ENCODE data around the gene MMP21.

The MMP21 gene

GRCh38 chr10:125802131-125802530 lies 26.5 kb upstream of the MMP21 start:
- Histone ChIP-seq H4K20me1 (ENCODE audit: insufficient read depth, low read length) (no peaks in the 10 kb centered on the region), H3K4me2 (ENCODE audit: low read length) (no peak overlapping the region), H3K79me2 (ENCODE audit: low read length) (no peaks in the 10 kb centered on the region), H3K27me3 (ENCODE audit: low read depth, low read length) (no peaks in the 10 kb centered on the region), H3K4me3 (ENCODE audit: low read length) (no peak overlapping the region), H3K4me1 (ENCODE audit: low read length) (no peaks in the 10 kb centered on the region), H3K36me3 (replicated peaks; ENCODE audit: low read depth, low read length) (peaks cover 3% of the 10 kb centered on the region), H2AFZ (ENCODE audit: low read depth, low read length) (no peak overlapping the region), H3K9me3 (ENCODE audit: insufficient read depth, low read length) (no peaks in the 10 kb centered on the region), H3K9ac (ENCODE audit: low read length) (no peak overlapping the region), H3K27ac (ENCODE audit: low read length) (no peak overlapping the region)
- TF ChIP-seq, protein P1, sequence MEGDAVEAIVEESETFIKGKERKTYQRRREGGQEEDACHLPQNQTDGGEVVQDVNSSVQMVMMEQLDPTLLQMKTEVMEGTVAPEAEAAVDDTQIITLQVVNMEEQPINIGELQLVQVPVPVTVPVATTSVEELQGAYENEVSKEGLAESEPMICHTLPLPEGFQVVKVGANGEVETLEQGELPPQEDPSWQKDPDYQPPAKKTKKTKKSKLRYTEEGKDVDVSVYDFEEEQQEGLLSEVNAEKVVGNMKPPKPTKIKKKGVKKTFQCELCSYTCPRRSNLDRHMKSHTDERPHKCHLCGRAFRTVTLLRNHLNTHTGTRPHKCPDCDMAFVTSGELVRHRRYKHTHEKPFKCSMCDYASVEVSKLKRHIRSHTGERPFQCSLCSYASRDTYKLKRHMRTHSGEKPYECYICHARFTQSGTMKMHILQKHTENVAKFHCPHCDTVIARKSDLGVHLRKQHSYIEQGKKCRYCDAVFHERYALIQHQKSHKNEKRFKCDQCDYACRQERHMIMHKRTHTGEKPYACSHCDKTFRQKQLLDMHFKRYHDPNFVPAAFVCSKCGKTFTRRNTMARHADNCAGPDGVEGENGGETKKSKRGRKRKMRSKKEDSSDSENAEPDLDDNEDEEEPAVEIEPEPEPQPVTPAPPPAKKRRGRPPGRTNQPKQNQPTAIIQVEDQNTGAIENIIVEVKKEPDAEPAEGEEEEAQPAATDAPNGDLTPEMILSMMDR (IDR thresholded peaks at IDR 0.05; ENCODE audit: low read depth, low read length), result no peak
- no peak for TF ChIP-seq EZH2phosphoT487 (IDR thresholded peaks at IDR 0.05; ENCODE audit: low read depth)

- H3K36me3 ChIP-seq (replicated peaks; ENCODE audit: low read depth, low read length), result peaks cover 3% of the 10 kb centered on the region
- H3K4me3 ChIP-seq (ENCODE audit: low read length), result no peak overlapping the region
- TF ChIP-seq EZH2phosphoT487 (IDR thresholded peaks at IDR 0.05; ENCODE audit: low read depth), result no peak
Observed at GRCh38 chr10:125801574-125801973, 26.0 kb upstream of the MMP21 start.

GRCh38 chr10:125799451-125800182 lies 24.0 kb upstream of the MMP21 start:
- no peak overlapping the region for H3K4me3 ChIP-seq (ENCODE audit: low read length)
- no peaks in the 10 kb centered on the region for H3K9me3 ChIP-seq (ENCODE audit: insufficient read depth, low read length)
- H3K36me3 ChIP-seq (replicated peaks; ENCODE audit: low read depth, low read length), result no peaks in the 10 kb centered on the region
- H3K4me2 ChIP-seq (ENCODE audit: low read length), result no peak overlapping the region
- no peaks in the 10 kb centered on the region for H4K20me1 ChIP-seq (ENCODE audit: insufficient read depth, low read length)
- no peak overlapping the region for H3K27ac ChIP-seq (ENCODE audit: low read length)
- no peak for TF ChIP-seq EZH2phosphoT487 (IDR thresholded peaks at IDR 0.05; ENCODE audit: low read depth)
- TF ChIP-seq, protein P1 (IDR thresholded peaks at IDR 0.05; ENCODE audit: low read depth, low read length), result no peak
- no peak overlapping the region for H2AFZ ChIP-seq (ENCODE audit: low read depth, low read length)
- no peaks in the 10 kb centered on the region for H3K4me1 ChIP-seq (ENCODE audit: low read length)
- H3K79me2 ChIP-seq (ENCODE audit: low read length), result no peaks in the 10 kb centered on the region
- H3K9ac ChIP-seq (ENCODE audit: low read length), result no peak overlapping the region
- no peaks in the 10 kb centered on the region for H3K27me3 ChIP-seq (ENCODE audit: low read depth, low read length)

More at GRCh38 chr10:125801574-125801973, 26.0 kb upstream of the MMP21 start:
- Histone ChIP-seq H3K4me2 (ENCODE audit: low read length) (no peak overlapping the region), H3K9ac (ENCODE audit: low read length) (no peak overlapping the region), H2AFZ (ENCODE audit: low read depth, low read length) (no peak overlapping the region), H3K27ac (ENCODE audit: low read length) (no peak overlapping the region), H4K20me1 (ENCODE audit: insufficient read depth, low read length) (no peaks in the 10 kb centered on the region), H3K79me2 (ENCODE audit: low read length) (no peaks in the 10 kb centered on the region), H3K9me3 (ENCODE audit: insufficient read depth, low read length) (no peaks in the 10 kb centered on the region), H3K27me3 (ENCODE audit: low read depth, low read length) (no peaks in the 10 kb centered on the region), H3K4me1 (ENCODE audit: low read length) (no peaks in the 10 kb centered on the region)

DNA sequence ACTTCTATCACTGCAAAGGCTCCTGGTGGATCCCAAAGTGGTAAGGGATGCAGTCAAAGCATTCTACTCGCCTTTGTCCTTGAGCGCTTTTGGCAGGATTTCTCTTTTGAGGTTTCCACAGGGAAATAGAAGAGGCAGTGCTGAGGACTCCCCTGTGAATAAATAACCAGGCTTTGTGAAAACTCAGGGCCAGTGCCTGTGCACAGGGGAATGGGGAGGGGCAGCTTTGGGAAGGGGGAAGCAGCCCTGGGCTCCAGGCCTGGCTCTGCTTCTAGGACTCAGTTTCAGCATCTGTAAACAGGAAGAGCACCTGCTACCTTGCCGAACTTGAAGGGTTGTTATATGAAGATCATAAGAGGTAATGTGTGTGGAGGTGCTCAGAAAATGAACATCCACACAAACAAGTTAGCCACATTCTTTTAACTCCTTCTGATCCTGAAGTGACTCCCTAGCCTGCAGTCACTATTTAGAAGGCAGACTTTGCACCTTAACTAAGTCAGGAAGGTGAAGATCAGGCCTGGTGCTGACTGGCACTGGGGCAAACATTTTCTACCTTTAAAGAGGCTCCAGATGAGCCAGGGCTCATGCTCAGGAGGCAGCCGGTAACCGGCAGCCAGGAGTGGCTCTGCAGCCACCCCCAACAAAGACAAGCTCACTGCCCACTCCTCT lies 22.5 kb upstream of the MMP21 start:
- Histone ChIP-seq H3K9me3 (ENCODE audit: insufficient read depth, low read length) (no peaks in the 10 kb centered on the region), H2AFZ (ENCODE audit: low read depth, low read length) (no peak overlapping the region), H3K27me3 (ENCODE audit: low read depth, low read length) (no peaks in the 10 kb centered on the region), H3K79me2 (ENCODE audit: low read length) (no peaks in the 10 kb centered on the region), H3K36me3 (replicated peaks; ENCODE audit: low read depth, low read length) (no peaks in the 10 kb centered on the region), H3K27ac (ENCODE audit: low read length) (no peak overlapping the region), H3K9ac (ENCODE audit: low read length) (no peak overlapping the region), H3K4me3 (ENCODE audit: low read length) (no peak overlapping the region), H3K4me2 (ENCODE audit: low read length) (no peak overlapping the region), H4K20me1 (ENCODE audit: insufficient read depth, low read length) (no peaks in the 10 kb centered on the region), H3K4me1 (ENCODE audit: low read length) (no peaks in the 10 kb centered on the region)
- TF ChIP-seq EZH2phosphoT487 (IDR thresholded peaks at IDR 0.05; ENCODE audit: low read depth), result no peak

GRCh38 chr10:125797424-125797823 lies 21.8 kb upstream of the MMP21 start:
- Histone ChIP-seq H3K36me3 (replicated peaks; ENCODE audit: low read depth, low read length) (no peaks in the 10 kb centered on the region), H3K4me1 (ENCODE audit: low read length) (no peaks in the 10 kb centered on the region), H3K4me3 (ENCODE audit: low read length) (no peak overlapping the region), H2AFZ (ENCODE audit: low read depth, low read length) (no peak overlapping the region), H3K79me2 (ENCODE audit: low read length) (no peaks in the 10 kb centered on the region), H3K9me3 (ENCODE audit: insufficient read depth, low read length) (no peaks in the 10 kb centered on the region), H4K20me1 (ENCODE audit: insufficient read depth, low read length) (no peaks in the 10 kb centered on the region), H3K27me3 (ENCODE audit: low read depth, low read length) (no peaks in the 10 kb centered on the region), H3K27ac (ENCODE audit: low read length) (no peak overlapping the region), H3K4me2 (ENCODE audit: low read length) (no peak overlapping the region), H3K9ac (ENCODE audit: low read length) (no peak overlapping the region)
- no peak for TF ChIP-seq EZH2phosphoT487 (IDR thresholded peaks at IDR 0.05; ENCODE audit: low read depth)
- TF ChIP-seq, protein P1 (IDR thresholded peaks at IDR 0.05; ENCODE audit: low read depth, low read length), result no peak

All from OCI-LY3 (cell line).